Central memory CD4-positive, alpha-beta T cell (primary cell): ENCODE results near the gene ARID4B.
"Not testable (repeated sequence)": the region's sequence is repeated elsewhere in the genome, so short reads cannot be mapped to it uniquely, and the experiment has no call there.

Source experiments
- DNase-seq: peaks from one replicate; pipeline ENCODE4 v3.0.0; 2022

Gene ARID4B

GRCh38 chr1:235159284-235159683, 168.7 kb downstream of the ARID4B start:
- not testable (repeated sequence) for DNase-seq

DNA sequence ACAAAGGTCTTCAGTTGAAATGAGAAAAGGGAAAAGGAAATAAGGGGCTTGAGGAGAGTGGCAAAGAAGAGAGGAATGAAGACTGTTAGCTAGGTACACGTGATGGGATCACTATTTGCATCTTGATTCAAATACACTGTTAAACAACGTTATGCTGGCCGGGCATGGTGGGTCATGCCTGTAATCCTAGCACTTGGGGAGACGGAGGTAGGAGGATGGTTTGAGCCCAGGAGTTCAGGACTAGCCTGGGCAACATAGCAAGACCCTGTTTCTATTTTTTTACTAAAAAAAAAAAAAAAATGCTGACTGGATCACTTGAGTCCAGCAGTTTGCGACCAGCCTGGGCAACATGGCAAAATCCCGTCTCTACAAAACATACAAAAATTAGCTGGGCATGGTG, 169.3 kb downstream of the ARID4B start:
- no peak for DNase-seq

- DNase-seq = no peak
Measured at GRCh38 chr1:235157150-235157549, 170.8 kb downstream of the ARID4B start.

- no peak for DNase-seq
Measured at GRCh38 chr1:235156740-235157139, 171.2 kb downstream of the ARID4B start.

DNA sequence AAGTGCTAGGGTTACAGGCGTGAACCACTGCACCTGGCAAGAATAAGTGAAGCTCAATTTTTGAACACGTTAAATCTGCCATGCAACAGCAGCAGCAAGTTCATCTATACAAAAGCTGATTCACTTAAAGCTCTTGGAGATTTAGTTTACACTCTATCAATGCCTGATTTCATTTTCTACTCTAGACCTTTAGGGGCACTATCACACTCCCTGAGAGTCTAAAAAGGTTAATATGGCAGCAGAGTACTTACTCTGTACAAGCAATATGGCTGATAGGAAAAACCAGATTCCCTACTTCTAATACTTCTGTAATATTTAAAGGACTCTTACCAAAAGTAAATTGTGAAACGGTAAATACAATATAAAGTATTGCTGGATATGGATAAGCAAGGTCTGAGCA, 171.7 kb downstream of the ARID4B start:
- no peak for DNase-seq

DNA sequence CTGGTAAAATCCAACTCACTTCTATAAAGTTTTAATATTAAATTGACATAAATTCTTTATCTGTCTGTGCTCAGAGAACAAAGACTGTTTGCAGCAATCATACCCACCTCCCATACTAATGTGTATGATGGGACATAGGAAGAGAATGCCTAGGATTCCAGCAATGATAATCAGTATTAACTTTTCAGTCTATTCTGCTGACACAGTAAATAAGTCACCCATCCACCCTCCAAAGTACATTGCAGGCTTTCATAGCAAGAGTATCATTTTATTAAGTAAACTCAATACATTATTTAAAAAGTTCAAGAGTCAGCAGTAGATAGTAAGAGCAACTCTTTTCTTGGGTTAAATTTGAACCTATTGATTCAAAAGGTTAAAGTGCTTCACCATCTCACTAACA, 175.7 kb downstream of the ARID4B start:
- DNase-seq = no peak

GRCh38 chr1:235151033-235151432, 176.9 kb downstream of the ARID4B start:
- no peak for DNase-seq

DNA sequence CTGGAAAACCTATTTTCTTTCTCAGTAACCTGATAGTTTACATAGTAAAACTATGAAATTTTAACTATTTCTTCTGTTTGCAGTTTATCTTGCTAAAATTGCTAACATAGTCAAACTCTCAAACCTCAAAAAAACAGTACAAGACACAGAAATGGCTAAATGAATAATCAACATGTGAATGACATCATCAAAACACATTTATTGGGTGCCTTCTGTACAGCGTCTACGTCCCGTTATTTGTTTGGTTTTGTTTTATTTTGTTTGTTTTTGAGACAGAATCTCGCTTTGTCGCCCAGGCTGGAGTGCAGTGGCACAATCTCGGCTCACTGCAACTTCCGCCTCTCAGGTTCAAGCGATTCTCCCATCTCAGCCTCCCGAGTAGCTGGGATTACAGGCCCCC, 178.2 kb downstream of the ARID4B start:
- DNase-seq = no peak

DNA sequence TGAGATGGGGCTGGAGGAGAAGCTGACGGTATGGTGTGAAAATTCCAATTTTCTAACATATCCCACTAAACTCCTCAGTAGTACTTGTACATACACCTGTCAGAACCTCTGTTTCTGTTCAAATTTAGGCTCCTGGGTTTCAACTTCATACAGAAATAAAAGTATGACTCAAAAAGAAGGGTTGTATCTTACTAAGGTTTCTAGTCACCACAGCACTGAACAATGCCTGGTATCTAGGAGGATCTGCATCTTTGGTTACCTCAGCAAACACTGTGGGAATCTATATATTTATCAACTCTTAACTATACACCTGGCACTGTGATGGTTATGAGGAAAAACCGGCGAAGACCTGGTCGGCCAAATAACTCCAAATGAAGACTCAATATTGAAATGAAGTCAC, 180.7 kb downstream of the ARID4B start:
- no peak for DNase-seq

DNA sequence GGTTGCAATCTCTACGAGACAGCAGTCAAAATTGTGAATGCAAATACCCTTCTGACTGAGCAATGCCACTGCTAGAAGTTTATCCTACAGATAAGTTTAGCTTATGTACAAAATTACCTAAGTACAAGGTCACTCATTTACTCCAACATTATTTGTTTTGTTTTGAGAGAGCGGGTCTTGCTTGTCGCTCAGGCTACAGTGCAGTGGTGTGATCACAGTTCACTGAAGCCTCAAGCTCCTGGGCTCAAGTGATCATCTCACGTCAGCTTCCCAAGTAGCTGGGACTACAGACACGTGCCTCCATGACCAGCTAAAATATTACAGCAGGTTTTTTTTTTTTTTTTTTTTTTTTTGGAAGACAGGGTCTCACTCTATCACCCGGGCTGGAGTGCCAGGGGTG, 182.3 kb downstream of the ARID4B start:
- DNase-seq = no peak

DNA sequence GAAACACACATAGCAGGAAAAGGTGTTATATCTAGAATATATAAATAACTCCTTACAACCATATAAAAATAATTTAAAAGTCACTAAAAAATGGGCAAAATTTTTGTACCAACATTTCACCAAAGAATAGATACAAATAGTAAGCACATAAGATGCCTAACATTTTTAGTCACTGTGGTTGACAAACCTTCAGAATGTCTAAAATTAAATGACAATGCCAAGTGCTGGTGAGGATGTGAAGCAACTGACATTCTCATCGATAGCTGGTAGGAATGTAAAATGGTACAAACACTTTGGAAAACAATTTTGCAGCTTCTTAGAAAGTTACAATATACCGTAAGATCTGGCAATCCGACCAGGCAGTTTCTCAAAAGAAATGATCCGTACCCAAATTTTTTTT, 185.0 kb downstream of the ARID4B start:
- DNase-seq = no peak

DNA sequence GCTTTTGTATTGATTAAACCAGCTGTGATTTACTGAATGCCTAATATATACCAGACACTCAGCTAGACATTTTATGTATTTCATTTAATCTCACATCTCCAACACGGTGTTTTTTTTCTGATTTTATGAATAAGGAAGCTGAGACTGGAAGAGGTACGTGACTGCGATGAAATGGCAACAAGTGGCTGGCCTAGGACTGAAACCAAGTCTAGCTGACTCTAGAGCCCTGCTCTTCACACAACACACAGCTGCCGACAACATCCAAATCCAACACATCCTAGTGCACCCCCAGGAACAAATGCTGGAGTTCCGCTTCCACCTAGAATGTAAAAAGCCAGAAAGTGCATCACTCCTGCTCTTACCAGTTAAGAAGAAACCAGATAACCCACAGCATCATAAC, 188.7 kb downstream of the ARID4B start:
- no peak for DNase-seq

DNA sequence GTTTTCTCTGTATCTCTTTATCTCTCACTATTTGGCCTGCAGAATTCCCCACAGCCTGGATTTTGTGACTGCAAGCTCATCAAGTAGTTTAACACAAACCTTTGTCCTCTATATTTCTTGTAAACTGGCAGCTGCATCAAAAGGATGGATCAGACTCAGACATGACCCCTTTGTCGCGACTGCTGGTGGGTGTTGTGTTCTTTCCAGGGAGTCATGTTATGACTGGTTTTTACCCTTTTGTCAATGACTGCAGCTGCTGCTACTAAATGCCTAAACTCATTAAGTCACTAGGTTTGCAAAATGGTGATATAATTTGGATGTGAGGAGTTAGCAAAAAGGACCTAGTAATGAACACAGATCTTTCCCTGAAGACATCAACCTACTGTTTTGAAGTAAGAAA, 189.2 kb downstream of the ARID4B start:
- DNase-seq = no peak

GRCh38 chr1:235136111-235136510, 191.9 kb downstream of the ARID4B start:
- DNase-seq = no peak

DNA sequence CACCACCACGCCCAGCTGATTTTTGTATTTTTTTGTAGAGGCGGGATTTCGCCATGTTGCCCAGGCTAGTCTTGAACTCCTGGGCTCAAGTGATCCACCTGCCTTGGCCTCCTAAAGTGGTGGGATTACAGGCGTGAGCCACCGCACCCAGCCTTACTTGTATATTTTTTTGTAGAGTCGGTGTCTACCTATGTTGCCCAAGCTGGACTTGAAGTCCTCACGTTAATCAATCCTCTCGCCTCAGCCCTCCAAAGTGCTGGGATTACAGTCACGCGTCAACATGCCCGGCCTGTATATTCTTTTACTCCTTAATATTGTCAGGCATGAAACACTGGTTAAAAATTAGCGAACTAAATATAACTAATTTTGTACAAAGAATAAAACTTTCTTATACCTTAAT, 193.8 kb downstream of the ARID4B start:
- DNase-seq = no peak

DNA sequence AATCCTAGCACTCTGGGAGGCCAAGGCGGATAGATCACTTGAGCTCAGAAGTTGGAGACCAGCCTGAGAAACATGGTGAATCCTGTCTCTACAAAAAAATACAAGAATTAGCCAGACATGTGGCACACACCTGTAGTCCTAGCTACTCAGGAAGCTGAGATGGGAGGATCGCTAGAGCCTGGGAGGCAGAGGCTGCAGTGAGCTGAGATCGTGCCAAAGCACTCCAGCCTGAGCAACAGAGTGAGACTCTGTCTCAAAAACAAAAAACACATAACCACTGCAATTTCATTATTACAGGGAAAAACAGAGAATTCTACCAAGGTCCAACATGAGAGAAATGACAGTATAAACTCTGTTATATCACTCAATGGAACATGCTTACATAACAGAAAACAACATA, 194.9 kb downstream of the ARID4B start:
- DNase-seq = no peak

- DNase-seq = no peak
Measured at GRCh38 chr1:235131961-235132360, 196.0 kb downstream of the ARID4B start.

- DNase-seq = no peak
Measured at GRCh38 chr1:235130766-235131270, 197.2 kb downstream of the ARID4B start.

DNA sequence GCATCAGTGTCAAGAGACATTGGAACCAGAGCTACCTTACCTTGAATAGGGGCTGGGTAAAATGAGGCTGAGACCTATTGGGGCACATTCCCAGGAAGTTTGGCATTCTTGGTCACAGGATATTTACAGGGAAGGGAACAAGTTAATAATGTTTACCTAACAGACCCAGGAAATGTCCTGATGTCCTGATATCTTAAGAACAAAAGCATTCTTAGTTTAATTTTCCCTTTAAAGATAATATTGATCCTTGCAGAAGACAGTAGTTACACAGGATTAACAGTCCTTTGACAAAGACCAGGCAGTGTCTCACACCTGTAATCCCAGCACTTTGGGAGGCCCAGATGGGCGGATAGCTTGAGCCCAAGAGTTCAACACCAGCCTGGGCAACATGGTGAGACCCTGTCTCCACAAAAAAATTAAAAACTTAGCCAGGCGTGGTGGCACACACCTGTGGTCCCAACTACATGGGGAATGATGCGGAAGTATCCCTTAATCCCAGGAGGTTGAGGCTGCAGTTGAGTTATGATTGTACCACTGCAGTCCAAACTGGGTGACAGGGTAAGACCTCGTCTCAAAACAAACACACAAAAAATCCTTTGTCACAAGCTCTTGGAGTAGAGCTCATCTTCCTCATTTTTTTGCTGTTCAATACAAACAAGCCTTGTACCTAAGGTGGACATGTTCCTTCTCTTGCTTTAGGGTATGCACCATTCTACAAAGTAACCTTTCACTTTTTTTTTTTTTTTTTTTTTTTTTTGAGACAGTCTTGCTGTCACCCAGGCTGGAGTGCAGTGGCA, 198.0 kb downstream of the ARID4B start:
- DNase-seq = no peak

- DNase-seq = peak; percentile 95
Measured at GRCh38 chr1:235128456-235129328, 199.3 kb downstream of the ARID4B start, which contains the start of gene TOMM20. Gene TOMM20 (minus strand): TSS chr1:235128837. CDS start chr1:235128715, 122 bp downstream.

DNA sequence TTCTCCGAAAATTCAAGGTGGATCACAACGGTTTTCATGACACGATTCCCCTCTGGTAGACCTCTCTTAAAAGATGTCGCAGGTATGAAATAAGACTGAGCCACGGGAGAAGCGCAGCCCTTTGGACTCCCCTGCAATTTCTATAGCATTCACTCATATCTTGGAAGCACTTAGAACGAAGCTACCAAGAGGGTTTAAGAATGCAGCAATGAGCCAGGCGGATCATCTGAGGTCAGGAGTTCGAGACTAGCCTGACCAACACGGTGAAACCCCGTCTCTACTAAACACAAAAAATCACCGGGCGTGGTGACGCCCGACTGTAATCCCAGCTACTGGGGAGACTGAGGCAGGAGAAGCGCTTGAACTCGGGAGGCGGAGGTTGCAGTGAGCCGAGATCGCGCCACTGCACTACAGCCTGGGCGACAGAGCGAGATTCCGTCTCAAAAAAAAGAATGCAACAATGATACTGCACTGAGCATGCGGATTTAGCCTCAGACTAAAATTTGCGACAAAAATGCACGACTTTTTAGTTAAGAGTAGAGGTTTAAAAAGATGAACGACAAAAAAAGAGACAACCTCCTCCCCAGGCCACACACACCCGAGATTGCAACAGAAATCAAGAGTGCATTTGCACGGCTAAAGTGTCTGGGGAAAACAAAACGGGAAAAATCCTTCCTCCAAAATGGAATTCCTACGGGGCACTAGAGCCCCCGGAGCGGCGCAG, 200.1 kb downstream of the ARID4B start:
- DNase-seq = no peak

DNA sequence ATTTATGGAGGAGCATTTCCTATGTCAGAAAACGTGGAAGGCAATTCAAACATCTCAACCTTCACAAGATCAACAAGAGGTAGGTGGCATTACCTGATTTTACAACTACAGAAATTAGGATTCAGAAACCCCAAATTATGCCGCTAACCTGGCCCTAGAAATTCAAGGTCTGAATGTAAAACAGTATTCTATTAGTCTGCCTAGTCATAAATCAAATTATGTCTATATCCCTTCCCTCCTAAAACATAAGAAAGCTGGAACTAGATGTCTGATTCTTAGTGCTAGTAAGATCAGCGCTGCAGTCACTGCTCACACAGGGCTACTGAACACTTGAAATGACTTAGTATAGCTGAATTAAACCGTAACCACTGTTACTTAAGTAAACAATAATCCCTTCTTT, 200.8 kb downstream of the ARID4B start:
- no peak for DNase-seq

- DNase-seq = no peak
Measured at GRCh38 chr1:235124665-235125064, 203.3 kb downstream of the ARID4B start.
